ENCODE results near the gene MAPK10.

The MAPK10 gene

GRCh38 chr4:86313656-86314055 is 46.2 kb downstream of the MAPK10 start:
- Histone ChIP-seq H4K20me1 (ENCODE audit: insufficient read depth) (no peaks in the 10 kb centered on the region), H3K4me1 (ENCODE audit: low read depth, poor library complexity, severe bottlenecking) (no peaks in the 10 kb centered on the region), H3K36me3 (ENCODE audit: insufficient read depth) (no peaks in the 10 kb centered on the region), H3K4me2 (no peak overlapping the region), H3K27me3 (ENCODE audit: insufficient read depth, low read depth) (no peaks in the 10 kb centered on the region), H2AFZ (ENCODE audit: low read depth) (no peak overlapping the region), H3K9ac (no peak overlapping the region), H3K27ac (no peak overlapping the region), H3K79me2 (ENCODE audit: insufficient read depth, low read depth) (no peaks in the 10 kb centered on the region), H3K4me3 (IDR thresholded peaks at IDR 0.05; ENCODE audit: insufficient read depth, low read depth, low read length) (no peak overlapping the region)
- TF ChIP-seq CTCF (conservative IDR thresholded peaks at IDR 0.05; ENCODE audit: low read depth, low read length): no peak

- no peak overlapping the region for H3K9ac ChIP-seq
- H2AFZ ChIP-seq (ENCODE audit: low read depth): no peak overlapping the region
- no peak for TF ChIP-seq CTCF (conservative IDR thresholded peaks at IDR 0.05; ENCODE audit: low read depth, low read length)
- no peaks in the 10 kb centered on the region for H3K27me3 ChIP-seq (ENCODE audit: insufficient read depth, low read depth)
- no peaks in the 10 kb centered on the region for H3K79me2 ChIP-seq (ENCODE audit: insufficient read depth, low read depth)
- no peaks in the 10 kb centered on the region; the same call in 1 of the 2 replicates for H3K36me3 ChIP-seq (ENCODE audit: insufficient read depth)
- no peak overlapping the region for H3K4me2 ChIP-seq
- no peak overlapping the region for H3K27ac ChIP-seq
- no peaks in the 10 kb centered on the region for H3K4me1 ChIP-seq (ENCODE audit: low read depth, poor library complexity, severe bottlenecking)
- no peaks in the 10 kb centered on the region for H4K20me1 ChIP-seq (ENCODE audit: insufficient read depth)
- H3K4me3 ChIP-seq (IDR thresholded peaks at IDR 0.05; ENCODE audit: insufficient read depth, low read depth, low read length): no peak overlapping the region
Measured at GRCh38 chr4:86307432-86307831, 52.4 kb downstream of the MAPK10 start.

- TF ChIP-seq CTCF (conservative IDR thresholded peaks at IDR 0.05; ENCODE audit: low read depth, low read length): no peak
- Histone ChIP-seq H3K27me3 (ENCODE audit: insufficient read depth, low read depth) (no peaks in the 10 kb centered on the region), H3K79me2 (ENCODE audit: insufficient read depth, low read depth) (no peaks in the 10 kb centered on the region), H4K20me1 (ENCODE audit: insufficient read depth) (no peaks in the 10 kb centered on the region), H3K27ac (no peak overlapping the region), H3K4me1 (ENCODE audit: low read depth, poor library complexity, severe bottlenecking) (no peaks in the 10 kb centered on the region), H3K36me3 (ENCODE audit: insufficient read depth) (no peaks in the 10 kb centered on the region; the same call in 1 of the 2 replicates), H2AFZ (ENCODE audit: low read depth) (no peak overlapping the region), H3K4me3 (IDR thresholded peaks at IDR 0.05; ENCODE audit: insufficient read depth, low read depth, low read length) (no peak overlapping the region), H3K9ac (no peak overlapping the region), H3K4me2 (no peak overlapping the region)
Measured at GRCh38 chr4:86306816-86307215, 53.0 kb downstream of the MAPK10 start.

GRCh38 chr4:86302830-86303229 is 57.0 kb downstream of the MAPK10 start:
- Histone ChIP-seq H3K27me3 (ENCODE audit: insufficient read depth, low read depth) (no peaks in the 10 kb centered on the region), H3K4me2 (no peak overlapping the region), H2AFZ (ENCODE audit: low read depth) (no peak overlapping the region), H3K4me1 (ENCODE audit: low read depth, poor library complexity, severe bottlenecking) (no peaks in the 10 kb centered on the region), H3K9ac (no peak overlapping the region), H4K20me1 (ENCODE audit: insufficient read depth) (no peaks in the 10 kb centered on the region), H3K27ac (no peak overlapping the region), H3K4me3 (IDR thresholded peaks at IDR 0.05; ENCODE audit: insufficient read depth, low read depth, low read length) (no peak overlapping the region), H3K79me2 (ENCODE audit: insufficient read depth, low read depth) (no peaks in the 10 kb centered on the region), H3K36me3 (ENCODE audit: insufficient read depth) (no peaks in the 10 kb centered on the region; the same call in 1 of the 2 replicates)
- TF ChIP-seq CTCF (conservative IDR thresholded peaks at IDR 0.05; ENCODE audit: low read depth, low read length): no peak
